ENCODE data around the gene CTSF. TPM values are rescaled to one million over a fixed set of nuclear protein-coding genes. Genes with fewer than 3 reads are reported as not detected.
"Not testable (repeated sequence)": the region's sequence is repeated elsewhere in the genome, so short reads cannot be mapped to it uniquely, and the experiment has no call there.

The CTSF gene
- total RNA-seq, 2 experiments from 2014 or later, result 1.3 to 2.0 TPM

DNA sequence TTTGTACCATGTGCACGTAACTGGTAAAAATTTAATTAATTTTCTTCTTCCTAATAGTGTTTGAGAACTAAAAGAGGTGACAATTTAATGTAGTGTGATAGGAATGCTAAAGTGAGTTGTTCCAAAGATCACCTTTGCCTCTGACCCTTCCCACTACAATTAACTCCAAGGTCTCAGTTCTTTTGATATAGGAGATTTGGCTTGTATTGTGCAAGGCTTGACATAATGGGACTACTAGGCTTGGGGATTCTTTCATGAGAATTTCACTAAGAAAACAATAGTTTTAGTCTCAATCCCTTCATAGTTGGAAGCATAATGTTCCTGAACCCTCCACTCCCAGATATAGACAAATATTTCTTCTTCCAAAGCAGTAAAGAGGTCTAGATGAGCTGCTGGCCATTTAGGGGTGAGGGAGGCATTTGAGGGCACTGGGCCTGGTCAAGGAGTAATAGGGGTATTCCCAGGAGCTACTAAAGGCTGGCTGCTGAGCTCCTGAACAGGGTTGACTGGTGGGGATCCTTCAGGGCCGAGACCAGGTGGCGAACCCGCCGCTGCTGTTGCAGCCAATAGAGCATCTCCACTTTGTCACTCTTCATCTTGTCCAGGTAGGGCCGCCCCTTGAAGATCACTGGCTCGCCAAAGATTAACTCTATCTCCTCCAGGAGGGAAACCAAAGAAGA is 21.7 kb upstream of the CTSF start:
- ChIA-PET POLR2A (interaction anchor here (0.6 kb wide), 1 partner anchor 549 kb away, joined by 3 read pairs; no protein-coding TSS in a partner anchor), CTCF (interaction anchor here (0.7 to 3.3 kb wide), 10 partner anchors 9 to 244 kb away, joined by 3 to 24 read pairs (median 4); partner anchors contain the start of genes CTSF and RBM4B)
- Mint-ChIP-seq H3K4me3 (no peak overlapping the region), H3K27ac (no peak overlapping the region), H3K27me3 (no peaks in the 10 kb centered on the region), H3K36me3 (ENCODE audit: low read depth) (no peaks in the 10 kb centered on the region), H3K4me1 (peaks cover 15% of the 10 kb centered on the region), H3K9me3 (ENCODE audit: low read depth) (no peaks in the 10 kb centered on the region)
- DNase-seq (no peak), ATAC-seq (no peak)
- intact Hi-C loops (cut with DNase I, micrococcal nuclease), result loop anchor here in 1 of 2 experiments (5.0 kb wide), 1 partner anchor 588 kb away; the partner anchor contains the start of genes BANF1 and EIF1AD

DNA sequence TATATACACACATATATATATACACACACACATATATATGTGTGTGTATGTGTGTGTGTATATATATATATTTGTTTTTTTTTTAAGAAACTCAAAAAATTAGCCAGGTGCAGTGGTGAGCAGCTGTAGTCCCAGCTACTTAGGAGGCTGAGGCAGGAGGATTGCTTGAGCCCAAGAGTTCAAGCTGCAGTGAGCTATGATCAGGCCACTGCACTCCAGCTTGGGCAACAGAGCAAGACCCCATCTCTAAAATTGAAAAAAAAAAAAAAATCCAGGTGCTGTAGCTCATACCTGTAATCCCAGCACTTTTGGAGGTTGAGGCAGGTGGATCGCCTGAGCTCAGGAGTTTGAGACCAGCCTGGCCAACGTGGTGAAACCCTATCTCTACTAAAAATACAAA is 20.9 kb upstream of the CTSF start:
- POLR2A ChIA-PET, result interaction anchor here (0.6 kb wide), 1 partner anchor 548 kb away, joined by 3 read pairs; no protein-coding TSS in a partner anchor
- H3K36me3 Mint-ChIP-seq (ENCODE audit: low read depth); H3K4me3 Mint-ChIP-seq: not testable (repeated sequence)

GRCh38 chr11:66586136-66586535 is 17.7 kb upstream of the CTSF start:
- ChIA-PET POLR2A (interaction anchor here (0.6 kb wide), 1 partner anchor 36 kb away, joined by 10 read pairs; no protein-coding TSS in a partner anchor), CTCF (interaction anchor here (0.7 kb wide), 1 partner anchor 78 kb away, joined by 3 read pairs; no protein-coding TSS in a partner anchor)
- intact Hi-C loops (cut with DNase I, micrococcal nuclease), result no loop called here

More for the DNA sequence above, 20.9 kb upstream of the CTSF start:
- ATAC-seq; H3K27me3 Mint-ChIP-seq; intact Hi-C loops (cut with DNase I, micrococcal nuclease); H3K9me3 Mint-ChIP-seq (ENCODE audit: low read depth); H3K4me1 Mint-ChIP-seq; H3K27ac Mint-ChIP-seq; DNase-seq: not testable (repeated sequence)
- CTCF ChIA-PET, result interaction anchor here (0.7 to 1.5 kb wide), 4 partner anchors 10 to 245 kb away, joined by 3 to 5 read pairs (median 4); partner anchors contain the start of gene RBM4B

DNA sequence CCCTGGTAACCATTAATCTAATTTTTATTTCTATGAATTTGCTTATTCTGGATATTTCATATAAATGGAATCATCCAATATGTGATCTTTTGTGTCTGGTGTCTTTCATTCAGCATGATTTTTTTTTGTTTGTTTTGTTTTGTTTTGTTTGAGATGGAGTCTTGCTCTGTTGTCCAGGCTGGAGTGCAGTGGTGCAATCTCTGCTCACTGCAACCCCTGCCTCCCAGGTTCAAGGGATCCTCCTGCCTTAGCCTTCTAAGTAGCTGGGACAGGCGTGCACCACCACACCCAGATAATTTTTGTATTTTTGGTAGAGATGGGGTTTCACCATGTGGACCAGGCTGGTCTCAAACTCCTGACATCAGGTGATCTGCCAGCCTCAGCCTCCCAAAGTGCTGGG is 17.0 kb upstream of the CTSF start:
- intact Hi-C loops (cut with DNase I, micrococcal nuclease); H3K9me3 Mint-ChIP-seq (ENCODE audit: low read depth); H3K4me1 Mint-ChIP-seq; H3K36me3 Mint-ChIP-seq (ENCODE audit: low read depth); POLR2A ChIA-PET; CTCF ChIA-PET; H3K27me3 Mint-ChIP-seq; ATAC-seq; H3K27ac Mint-ChIP-seq; DNase-seq; H3K4me3 Mint-ChIP-seq: not testable (repeated sequence)

More at GRCh38 chr11:66586136-66586535, 17.7 kb upstream of the CTSF start:
- Mint-ChIP-seq H3K4me1 (peaks cover under 1% of the 10 kb centered on the region), H3K9me3 (ENCODE audit: low read depth) (peaks cover 4% of the 10 kb centered on the region), H3K27ac (no peak overlapping the region), H3K4me3 (no peak overlapping the region), H3K36me3 (ENCODE audit: low read depth) (no peaks in the 10 kb centered on the region), H3K27me3 (no peaks in the 10 kb centered on the region)
- DNase-seq, result no peak
- no peak for ATAC-seq

GRCh38 chr11:66582565-66583147 is 14.2 kb upstream of the CTSF start:
- peaks cover 16% of the 10 kb centered on the region for H3K4me1 Mint-ChIP-seq
- intact Hi-C loops (cut with DNase I, micrococcal nuclease); H3K9me3 Mint-ChIP-seq (ENCODE audit: low read depth); H3K27me3 Mint-ChIP-seq; H3K27ac Mint-ChIP-seq; ATAC-seq; POLR2A ChIA-PET; H3K36me3 Mint-ChIP-seq (ENCODE audit: low read depth); DNase-seq; H3K4me3 Mint-ChIP-seq: not testable (repeated sequence)
- CTCF ChIA-PET, result interaction anchor here (0.9 kb wide), 1 partner anchor 10 kb away, joined by 3 read pairs; the partner anchor contains the start of genes CCDC87 and CCS

- peaks cover 4% of the 10 kb centered on the region for H3K9me3 Mint-ChIP-seq (ENCODE audit: low read depth)
- no peak overlapping the region for H3K4me3 Mint-ChIP-seq
- no peaks in the 10 kb centered on the region for H3K36me3 Mint-ChIP-seq (ENCODE audit: low read depth)
- H3K27me3 Mint-ChIP-seq, result peaks cover 2% of the 10 kb centered on the region
- intact Hi-C loops (cut with DNase I, micrococcal nuclease), result no loop called here
- ATAC-seq (no peak), DNase-seq (no peak)
- ChIA-PET CTCF (interaction anchor here (0.6 to 5.2 kb wide), 7 partner anchors 9 to 265 kb away, joined by 3 to 99 read pairs (median 4); partner anchors contain the start of genes CCDC87, CCS, CTSF and RBM4B), POLR2A (interaction anchor here (1.3 kb wide), 1 partner anchor 97 kb away, joined by 3 read pairs; no protein-coding TSS in a partner anchor)
- peaks cover 16% of the 10 kb centered on the region for H3K4me1 Mint-ChIP-seq
- no peak overlapping the region for H3K27ac Mint-ChIP-seq
These were observed 12.9 kb upstream of the CTSF start for GRCh38 chr11:66581261-66581660.

- no peak overlapping the region for H3K4me3 Mint-ChIP-seq
- intact Hi-C loops (cut with DNase I, micrococcal nuclease), result no loop called here
- H3K27me3 Mint-ChIP-seq, result peaks cover 2% of the 10 kb centered on the region
- H3K36me3 Mint-ChIP-seq (ENCODE audit: low read depth), result no peaks in the 10 kb centered on the region
- peaks cover 16% of the 10 kb centered on the region for H3K4me1 Mint-ChIP-seq
- peak; percentile 14 for ATAC-seq
- peak; percentile 34 for DNase-seq
- ChIA-PET CTCF (interaction anchor here (0.6 to 5.2 kb wide), 7 partner anchors 9 to 265 kb away, joined by 3 to 99 read pairs (median 4); partner anchors contain the start of genes CCDC87, CCS, CTSF and RBM4B), POLR2A (interaction anchor here (1.3 kb wide), 1 partner anchor 98 kb away, joined by 3 read pairs; no protein-coding TSS in a partner anchor)
- H3K9me3 Mint-ChIP-seq (ENCODE audit: low read depth), result peaks cover 4% of the 10 kb centered on the region
- no peak overlapping the region for H3K27ac Mint-ChIP-seq
These were observed 12.4 kb upstream of the CTSF start for GRCh38 chr11:66580803-66581202.

- DNase-seq (peak; percentile 91), ATAC-seq (peak; percentile 90)
- Mint-ChIP-seq H3K4me3 (no peak overlapping the region), H3K36me3 (ENCODE audit: low read depth) (no peaks in the 10 kb centered on the region), H3K27ac (no peak overlapping the region), H3K4me1 (peaks cover 16% of the 10 kb centered on the region), H3K27me3 (peaks cover 2% of the 10 kb centered on the region), H3K9me3 (ENCODE audit: low read depth) (peaks cover 4% of the 10 kb centered on the region)
- CTCF ChIA-PET, result interaction anchor here (0.6 to 5.2 kb wide), 15 partner anchors 10 to 106 kb away, joined by 3 to 99 read pairs (median 4); partner anchors contain the start of genes CCDC87, CTSF, RBM4 and RBM4B
- intact Hi-C loops (cut with DNase I, micrococcal nuclease), result loop anchor here (1.0 to 10.0 kb wide), 7 partner anchors 33 to 256 kb away; partner anchors contain the start of genes ACTN3 (in 1 of the 2), RBM14 (in 1 of the 2) and ZDHHC24 (in 1 of the 2)
- POLR2A ChIA-PET, result no interaction called here
These were observed 10.7 kb upstream of the CTSF start for GRCh38 chr11:66579017-66579606.

GRCh38 chr11:66570850-66571180 is 2.4 kb upstream of the CTSF start:
- Mint-ChIP-seq H3K36me3 (ENCODE audit: low read depth) (no peaks in the 10 kb centered on the region), H3K27me3 (no peaks in the 10 kb centered on the region), H3K4me3 (no peak overlapping the region), H3K27ac (no peak overlapping the region), H3K4me1 (peaks cover 3% of the 10 kb centered on the region), H3K9me3 (ENCODE audit: low read depth) (no peaks in the 10 kb centered on the region)
- no peak for ATAC-seq
- CTCF ChIA-PET, result interaction anchor here (1.4 kb wide), 1 partner anchor 42 kb away, joined by 3 read pairs; no protein-coding TSS in a partner anchor
- DNase-seq, result no peak
- POLR2A ChIA-PET, result no interaction called here
- intact Hi-C loops (cut with DNase I, micrococcal nuclease), result loop anchor here in 1 of 2 experiments (10.0 kb wide), 1 partner anchor 264 kb away; no protein-coding TSS in a partner anchor

- H3K27me3 Mint-ChIP-seq, result no peaks in the 10 kb centered on the region
- intact Hi-C loops (cut with DNase I, micrococcal nuclease), result loop anchor here in 1 of 2 experiments (10.0 kb wide), 1 partner anchor 265 kb away; no protein-coding TSS in a partner anchor
- DNase-seq (no peak), ATAC-seq (no peak)
- ChIA-PET POLR2A (interaction anchor here (0.6 kb wide), 1 partner anchor 59 kb away, joined by 3 read pairs; no protein-coding TSS in a partner anchor), CTCF (interaction anchor here (1.4 to 3.6 kb wide), 2 partner anchors 9 to 43 kb away, joined by 3 to 26 read pairs; no protein-coding TSS in a partner anchor)
- no peaks in the 10 kb centered on the region for H3K36me3 Mint-ChIP-seq (ENCODE audit: low read depth)
- no peak overlapping the region for H3K27ac Mint-ChIP-seq
- no peaks in the 10 kb centered on the region for H3K9me3 Mint-ChIP-seq (ENCODE audit: low read depth)
- H3K4me3 Mint-ChIP-seq, result no peak overlapping the region
- peaks cover 3% of the 10 kb centered on the region for H3K4me1 Mint-ChIP-seq
These were observed 1.9 kb upstream of the CTSF start for GRCh38 chr11:66570079-66570849.
